T-cell (primary cell): ENCODE measurements around the gene HTR6. TPM values are rescaled to one million over a fixed set of nuclear protein-coding genes. Genes with fewer than 3 reads are reported as not detected.

Experiments
- ATAC-seq, 4 experiments: fragments of 200-7000 bp in 3 of 4; fragments of 150-1000 bp in 1 of 4; cut with Tn5 transposase; replicated peaks in 1 of 4; 1 replicate in 3 of 4; 2 replicates in 1 of 4; pipeline ENCODE4 v1.10.0; 2021; ENCODE audit warnings: moderate library complexity in 3 of 4, mild to moderate bottlenecking in 2 of 4, moderate number of reproducible peaks in 1 of 4
- CTCF ChIA-PET, 2 donors: fragments of 300-600 bp; sonication (Branson Sonifier 250); formaldehyde crosslinking; loops; one replicate each; lab custom pipeline; 2022; ENCODE audit warnings: antibody characterized with exemption in 2 of 2; lab: Charles Lee
- POLR2A ChIA-PET, 2 donors: fragments of 300-600 bp; sonication (Branson Sonifier 250); formaldehyde crosslinking; loops; one replicate each; lab custom pipeline; 2022; ENCODE audit warnings: antibody characterized with exemption in 2 of 2; lab: Charles Lee
- DNase-seq, 35 experiments: peaks; one replicate each; pipeline versions ENCODE4 v3.0.0 to v3.0.0-alpha.2; 2013 to 2023
- H3K27ac ChIP-seq: one replicate; pipeline ENCODE4 v1.5.1; 2013; ENCODE audit warnings: low read length
- H3K27me3 ChIP-seq, 2 experiments: replicated peaks in 1 of 2; 1 replicate in 1 of 2; 2 replicates in 1 of 2; pipeline versions ENCODE4 v1.6.1 to v1.7.0; 2013; ENCODE audit warnings: low read length in 1 of 2, mixed read lengths in 1 of 2; ENCODE audit not compliant: control insufficient read depth in 2 of 2, insufficient read depth in 2 of 2; ENCODE audit errors: extremely low read depth in 1 of 2
- H3K36me3 ChIP-seq, 2 donors: 1 replicate in 1 of 2; 2 replicates in 1 of 2; pipeline versions ENCODE4 v1.6.1 to v1.7.0; 2013; ENCODE audit warnings: low read length in 1 of 2; ENCODE audit not compliant: control insufficient read depth in 2 of 2, insufficient read depth in 1 of 2; ENCODE audit errors: extremely low read depth in 1 of 2
- H3K4me1 ChIP-seq, 2 experiments: 1 replicate in 1 of 2; 2 replicates in 1 of 2; pipeline versions ENCODE4 v1.6.1 to v1.7.0; 2013; ENCODE audit warnings: low read length in 2 of 2, mixed read lengths in 1 of 2; ENCODE audit not compliant: insufficient read depth in 2 of 2, control insufficient read depth in 1 of 2; ENCODE audit errors: extremely low read depth in 1 of 2
- H3K4me3 ChIP-seq, 2 donors: 1 replicate in 1 of 2; 2 replicates in 1 of 2; pipeline versions ENCODE4 v1.5.1 to v1.7.0; 2013; ENCODE audit warnings: mild to moderate bottlenecking in 2 of 2, low read length in 1 of 2, moderate library complexity in 1 of 2; ENCODE audit not compliant: control insufficient read depth in 1 of 2; ENCODE audit errors: extremely low read depth in 1 of 2
- H3K9me3 ChIP-seq: 2 replicates; pipeline ENCODE4 v1.7.0; 2013
- H3K27ac Mint-ChIP-seq, 2 donors: one replicate each; pipeline ENCODE4 v1.8.0; 2020 to 2021; ENCODE audit warnings: mild to moderate bottlenecking in 2 of 2, mixed read lengths in 2 of 2
- H3K27me3 Mint-ChIP-seq, 2 donors: one replicate each; pipeline ENCODE4 v1.8.0; 2021 to 2022; ENCODE audit warnings: mixed read lengths in 2 of 2
- H3K36me3 Mint-ChIP-seq: one replicate; pipeline ENCODE4 v1.8.0; 2021; ENCODE audit warnings: mixed read lengths
- H3K4me1 Mint-ChIP-seq, 3 donors: one replicate each; pipeline ENCODE4 v1.8.0; 2020 to 2022; ENCODE audit warnings: mixed read lengths in 3 of 3, mild to moderate bottlenecking in 1 of 3
- H3K4me3 Mint-ChIP-seq, 3 donors: one replicate each; pipeline ENCODE4 v1.8.0; 2020 to 2022; ENCODE audit warnings: mild to moderate bottlenecking in 3 of 3, mixed read lengths in 3 of 3, moderate library complexity in 3 of 3
- H3K9me3 Mint-ChIP-seq, 3 donors: one replicate each; pipeline ENCODE4 v1.8.0; 2020 to 2022; ENCODE audit warnings: mixed read lengths in 3 of 3
- WGBS: methylation state at CpG from one replicate; pipeline ENCODE4 v1.1.5; 2013; ENCODE audit warnings: missing lambda C conversion rate; ENCODE audit not compliant: insufficient coverage; 5-methylcytosine and 5-hydroxymethylcytosine counted together
- total RNA-seq, 35 experiments: library from RNA in 6 of 35; stranded (reverse) in 6 of 35; fragments of 120-200 nt in 1 of 35; gene quantifications; one replicate each; pipeline versions ENCODE4 v1.2.1 to v1.2.4 and lab custom pipeline; 2013 to 2026

HTR6 gene
- total RNA-seq, 5 donors from 2014 or later (not counting 1 experiment from before 2014, with no cell fraction given), result 0.16 to 0.90 (median 0.19) TPM

DNA sequence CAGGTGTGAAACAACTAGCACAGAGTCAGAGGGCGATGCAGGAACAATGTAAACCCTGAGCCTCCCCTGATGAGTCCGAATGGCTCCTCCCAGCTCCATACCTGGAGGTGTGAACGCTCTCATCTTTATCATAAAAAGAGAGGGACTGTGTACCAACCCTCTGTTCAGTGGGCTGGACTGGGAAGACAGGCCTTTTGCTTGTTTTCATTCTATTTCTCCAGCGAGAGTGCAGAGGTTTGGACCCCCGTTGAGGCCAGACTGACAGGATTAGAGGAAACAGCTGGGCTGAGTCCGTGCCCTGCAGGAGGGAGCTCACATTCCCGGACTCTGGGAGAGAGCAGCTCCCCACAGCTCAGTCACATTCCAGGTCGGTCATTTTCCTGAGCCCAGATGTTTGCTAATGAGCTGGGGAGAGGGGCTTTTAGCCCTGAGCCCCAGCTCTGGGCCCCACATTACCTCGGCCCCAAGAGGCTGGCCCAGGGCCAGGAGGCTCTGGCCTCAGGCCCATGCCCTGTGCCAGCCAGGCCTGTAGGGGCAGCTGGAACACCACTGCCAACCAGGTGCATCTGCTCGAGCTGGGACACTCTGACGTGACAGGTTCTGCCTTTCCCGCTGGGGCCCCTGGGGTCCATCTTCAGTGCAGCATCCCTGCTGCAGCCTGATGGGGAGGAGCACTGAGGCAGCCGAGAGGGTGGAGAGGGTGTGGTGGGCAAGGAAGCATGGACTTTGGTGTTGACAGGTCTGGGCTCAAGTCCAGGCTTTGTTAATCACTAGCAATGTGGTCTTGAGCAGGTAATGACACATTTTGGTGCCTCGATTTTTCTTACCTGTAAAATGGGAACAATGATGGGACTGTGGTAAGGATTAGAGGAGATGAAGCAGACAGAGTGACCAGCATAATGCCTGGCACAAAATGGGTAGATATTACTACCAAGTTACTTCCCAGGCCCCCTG, 24.0 kb upstream of the HTR6 start:
- Histone ChIP-seq H3K4me1 (peaks cover 0 to 18% of the 10 kb centered on the region in 2 experiments), H3K27me3 (peaks cover 2 to 40% of the 10 kb centered on the region in 2 experiments), H3K4me3 (no peak overlapping the region), H3K36me3 (no peaks in the 10 kb centered on the region), H3K27ac (no peak overlapping the region), H3K9me3 (no peaks in the 10 kb centered on the region)
- no peak for ATAC-seq
- Mint-ChIP-seq H3K4me3 (no peak overlapping the region), H3K9me3 (no peaks in the 10 kb centered on the region), H3K4me1 (peaks cover 6 to 15% (median 12%) of the 10 kb centered on the region in 3 donors), H3K27ac (no peak overlapping the region), H3K27me3 (peaks cover 10 to 13% of the 10 kb centered on the region in 2 donors), H3K36me3 (no peaks in the 10 kb centered on the region)
- ChIA-PET POLR2A (no interaction called here), CTCF (interaction anchor here in 1 of 2 donors (0.5 to 0.9 kb wide), 4 partner anchors 10 to 976 kb away, joined by 3 to 4 read pairs (median 3); no protein-coding TSS in a partner anchor)
- no peak for DNase-seq
- 75% methylated on average over 11 of the region's 14 CpGs for WGBS

DNA sequence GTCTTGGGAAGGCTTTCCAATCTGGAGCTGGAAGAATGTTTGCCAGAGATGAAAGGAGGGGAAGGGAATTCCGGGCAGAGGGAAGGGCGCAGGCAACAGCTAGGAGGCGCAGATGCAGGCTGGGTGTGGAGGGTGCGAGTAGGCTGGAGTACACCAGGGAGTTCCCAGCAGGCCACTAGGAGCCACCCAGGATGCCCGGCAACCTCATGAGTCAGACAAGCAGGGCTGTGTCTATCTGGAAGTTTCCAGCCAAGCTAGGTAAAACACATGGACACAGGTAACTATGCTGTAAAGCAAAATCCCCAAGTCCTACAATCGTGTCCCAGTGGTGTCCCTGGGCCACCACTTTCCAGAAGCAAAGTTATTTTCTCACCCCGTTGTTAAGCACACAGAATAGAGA, 21.6 kb upstream of the HTR6 start:
- 80% methylated on average over 5 of the region's 7 CpGs for WGBS
- H3K27me3 Mint-ChIP-seq, result peaks cover 12 to 13% of the 10 kb centered on the region in 2 donors
- no peaks in the 10 kb centered on the region for H3K36me3 Mint-ChIP-seq
- Histone ChIP-seq H3K27ac (no peak overlapping the region), H3K4me1 (peaks cover 0 to 34% of the 10 kb centered on the region in 2 experiments), H3K27me3 (peaks cover 2 to 50% of the 10 kb centered on the region in 2 experiments), H3K9me3 (no peaks in the 10 kb centered on the region), H3K36me3 (no peaks in the 10 kb centered on the region), H3K4me3 (no peak overlapping the region)
- CTCF ChIA-PET, result no interaction called here
- no peak for ATAC-seq
- POLR2A ChIA-PET, result no interaction called here
- H3K4me1 Mint-ChIP-seq, result peaks cover 26 to 38% (median 27%) of the 10 kb centered on the region in 3 donors
- no peak for DNase-seq
- peak overlapping the region in 1 of 2 donors; percentile 55 for H3K27ac Mint-ChIP-seq
- H3K4me3 Mint-ChIP-seq, result peak overlapping the region; percentile 82 to 84 (median 83)
- H3K9me3 Mint-ChIP-seq, result no peaks in the 10 kb centered on the region

DNA sequence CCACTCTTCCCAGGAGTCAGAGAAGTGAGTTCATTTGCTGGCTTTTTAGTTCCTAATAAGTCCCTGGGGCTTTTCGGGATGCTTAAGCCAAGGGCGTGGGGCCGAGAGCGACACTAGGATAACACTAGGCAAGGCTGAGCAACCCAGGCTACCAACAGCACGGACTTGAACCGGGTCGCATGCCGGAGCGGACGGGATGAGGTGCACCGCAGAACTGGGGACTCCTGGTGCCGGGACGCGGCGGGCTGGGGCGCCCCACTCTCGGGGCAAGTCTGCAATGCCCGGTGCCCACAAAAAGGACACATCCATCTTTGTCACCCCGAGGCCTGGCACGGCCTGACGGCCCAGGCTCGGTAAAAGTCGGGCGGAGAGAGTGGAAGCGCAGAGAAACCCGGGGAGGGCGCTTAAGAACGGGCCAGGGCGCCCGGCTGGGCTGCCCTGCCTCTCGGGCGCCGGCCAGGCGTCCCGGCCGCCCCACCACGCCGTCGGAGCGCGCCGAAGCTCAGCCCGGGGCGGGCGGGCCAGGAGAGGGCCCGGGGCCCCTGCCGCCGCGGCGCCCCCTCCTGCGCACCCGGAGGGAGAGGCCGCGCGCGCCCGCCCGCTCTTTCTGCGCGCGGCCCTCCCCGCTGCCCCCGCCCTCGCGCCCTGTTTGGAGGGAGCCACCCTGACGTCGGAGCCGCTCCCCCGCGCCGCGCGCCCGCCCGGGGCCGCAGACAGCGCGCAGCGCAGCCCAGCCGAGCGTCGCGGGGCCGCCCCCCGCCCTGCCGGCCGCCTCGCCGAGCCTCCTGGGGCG, 20.9 kb upstream of the HTR6 start, which contains the start of gene NBL1:
TSS of gene NBL1 (plus strand) at position 710 of the 793 bp plus-strand sequence. CDS start 10,720 bp downstream, outside the sequence.
- H3K4me1 Mint-ChIP-seq, result peaks cover 26 to 38% (median 27%) of the 10 kb centered on the region in 3 donors
- peaks cover 12 to 13% of the 10 kb centered on the region in 2 donors for H3K27me3 Mint-ChIP-seq
- 2% methylated on average over 90 of the region's 90 CpGs for WGBS
- Histone ChIP-seq H3K36me3 (no peaks in the 10 kb centered on the region), H3K27me3 (peaks cover 2 to 50% of the 10 kb centered on the region in 2 experiments), H3K9me3 (no peaks in the 10 kb centered on the region), H3K27ac (peak within 1 kb of the TSS; percentile 19), H3K4me3 (peak within 1 kb of the TSS; percentile 53 to 71), H3K4me1 (peaks cover 0 to 34% of the 10 kb centered on the region in 2 experiments)
- CTCF ChIA-PET, result interaction anchor here in 1 of 2 donors (0.9 kb wide), 1 partner anchor 10 kb away, joined by 3 read pairs; no protein-coding TSS in a partner anchor
- no peaks in the 10 kb centered on the region for H3K9me3 Mint-ChIP-seq
- peak within 1 kb of the TSS; percentile 59 to 82 for H3K27ac Mint-ChIP-seq
- peak within 1 kb of the TSS; percentile 85 to 97 (median 96) for H3K4me3 Mint-ChIP-seq
- ATAC-seq (peak; percentile 90 to 92 (median 91)), DNase-seq (peak; percentile 40 to 86 (median 68))
- POLR2A ChIA-PET, result interaction anchor here in 1 of 2 donors (1.1 kb wide), 1 partner anchor 46 kb away, joined by 3 read pairs; no protein-coding TSS in a partner anchor
- no peaks in the 10 kb centered on the region for H3K36me3 Mint-ChIP-seq

DNA sequence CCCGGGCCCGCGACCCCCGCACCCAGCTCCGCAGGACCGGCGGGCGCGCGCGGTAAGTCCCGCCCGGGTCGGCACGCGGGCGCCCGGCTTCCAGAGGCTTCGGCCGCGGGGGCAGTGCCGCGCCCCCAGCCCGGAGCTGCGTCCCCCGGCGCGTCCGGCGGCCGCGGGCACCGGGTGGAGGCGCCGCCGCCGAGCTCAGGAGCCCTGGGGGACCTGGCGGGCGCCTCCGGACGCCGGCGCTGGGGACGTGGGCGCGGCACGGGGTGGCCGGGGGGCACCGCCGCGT, 20.3 kb upstream of the HTR6 start:
- H3K27ac Mint-ChIP-seq, result no peak overlapping the region
- no peak overlapping the region for H3K27ac ChIP-seq
- peaks cover 26 to 40% (median 27%) of the 10 kb centered on the region in 3 donors for H3K4me1 Mint-ChIP-seq
- no peaks in the 10 kb centered on the region for H3K36me3 ChIP-seq
- H3K27me3 ChIP-seq, result peaks cover 2 to 50% of the 10 kb centered on the region in 2 experiments
- DNase-seq (no peak), ATAC-seq (peak in 2 of 4 experiments; percentile 10 to 18)
- peaks cover 12 to 13% of the 10 kb centered on the region in 2 donors for H3K27me3 Mint-ChIP-seq
- peak overlapping the region in 1 of 3 donors; percentile 97 for H3K4me3 Mint-ChIP-seq
- no peaks in the 10 kb centered on the region for H3K9me3 ChIP-seq
- 1% methylated on average over 51 of the region's 51 CpGs for WGBS
- peak overlapping the region; percentile 53 to 66 for H3K4me3 ChIP-seq
- H3K9me3 Mint-ChIP-seq, result no peaks in the 10 kb centered on the region
- ChIA-PET POLR2A (interaction anchor here in 1 of 2 donors (1.1 kb wide), 1 partner anchor 46 kb away, joined by 3 read pairs; no protein-coding TSS in a partner anchor), CTCF (interaction anchor here in 1 of 2 donors (0.9 kb wide), 1 partner anchor 10 kb away, joined by 3 read pairs; no protein-coding TSS in a partner anchor)
- H3K36me3 Mint-ChIP-seq, result no peaks in the 10 kb centered on the region
- peaks cover 0 to 34% of the 10 kb centered on the region in 2 experiments for H3K4me1 ChIP-seq

DNA sequence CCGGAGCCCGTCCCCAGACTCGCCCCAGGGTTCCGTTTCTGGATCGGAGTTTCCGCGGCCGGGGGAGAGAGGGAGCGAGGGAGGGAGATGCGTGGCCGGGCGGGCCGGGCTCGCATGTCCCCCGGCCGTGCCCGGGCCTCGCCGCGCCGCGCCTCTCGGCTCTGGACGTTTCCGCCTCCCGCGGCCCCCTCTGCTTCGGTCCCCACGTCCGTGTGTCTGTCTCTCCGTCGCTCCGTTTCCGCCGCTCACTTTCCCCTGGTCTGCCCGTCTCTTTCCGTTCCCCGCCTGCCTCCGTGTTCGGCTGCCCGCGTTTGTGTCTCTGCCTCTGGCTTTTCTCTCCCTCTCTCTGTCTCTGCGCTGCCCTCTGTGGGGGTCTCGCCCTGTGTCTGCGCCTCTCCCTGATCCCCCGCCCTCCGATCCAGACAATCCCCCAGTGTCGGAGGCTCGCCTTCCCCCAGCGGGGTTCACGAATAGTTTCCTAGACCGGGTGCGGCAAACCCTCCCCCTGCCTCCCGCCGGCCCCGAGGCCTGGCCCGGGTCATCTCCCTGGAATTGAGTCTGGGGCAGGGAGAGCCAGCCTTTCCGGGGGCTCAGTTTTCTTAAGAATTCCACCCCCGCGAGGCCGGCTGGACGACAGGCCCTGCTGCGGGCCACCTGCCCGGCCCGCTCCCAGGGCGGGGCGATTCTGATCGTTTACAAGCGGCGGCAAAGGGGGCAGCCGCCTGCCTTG, 19.8 kb upstream of the HTR6 start:
- Mint-ChIP-seq H3K27ac (peak overlapping the region; percentile 59 to 82), H3K9me3 (no peaks in the 10 kb centered on the region), H3K27me3 (peaks cover 12 to 13% of the 10 kb centered on the region in 2 donors), H3K36me3 (no peaks in the 10 kb centered on the region), H3K4me1 (peaks cover 26 to 40% (median 27%) of the 10 kb centered on the region in 3 donors), H3K4me3 (peak overlapping the region; percentile 85 to 97 (median 96))
- peaks cover 2 to 50% of the 10 kb centered on the region in 2 experiments for H3K27me3 ChIP-seq
- H3K9me3 ChIP-seq, result no peaks in the 10 kb centered on the region
- DNase-seq (peak in 25 of 35 experiments; percentile 24 to 60 (median 43)), ATAC-seq (peak; percentile 24 to 63 (median 42))
- CTCF ChIA-PET, result no interaction called here
- WGBS, result 16% methylated on average over 63 of the region's 71 CpGs
- peak overlapping the region; percentile 53 to 66 for H3K4me3 ChIP-seq
- H3K4me1 ChIP-seq, result peaks cover 0 to 34% of the 10 kb centered on the region in 2 experiments
- no peaks in the 10 kb centered on the region for H3K36me3 ChIP-seq
- no peak overlapping the region for H3K27ac ChIP-seq
- POLR2A ChIA-PET, result no interaction called here
